ENCODE results near the gene PQBP1.

PQBP1 gene

GRCh38 chrX:48918643-48919340, 21.1 kb downstream of the PQBP1 start, which contains the start of gene PIM2 (continued):
- TF ChIP-seq ZNF133 (tag by site-specific recombination; IDR thresholded peaks at IDR 0.05) (no peak), ZNF791 (tag by site-specific recombination; IDR thresholded peaks at IDR 0.05) (no peak), SP7 (tag by site-specific recombination; IDR thresholded peaks at IDR 0.05) (0 out of 2 replicates have a peak, but pooled peaks have one; percentile 43), TSHZ1 (tag by site-specific recombination; IDR thresholded peaks at IDR 0.05; ENCODE audit: borderline replicate concordance) (no peak), ZIC2 (tag by site-specific recombination; IDR thresholded peaks at IDR 0.05) (peak; percentile 95), KLF17 (tag by site-specific recombination; IDR thresholded peaks at IDR 0.05) (no peak), ZNF121 (tag by site-specific recombination; IDR thresholded peaks at IDR 0.05) (no peak), ZNF223 (tag by site-specific recombination; IDR thresholded peaks at IDR 0.05) (no peak), ZNF311 (tag by site-specific recombination; IDR thresholded peaks at IDR 0.05; ENCODE audit: borderline replicate concordance) (no peak), ZNF114 (tag by site-specific recombination; IDR thresholded peaks at IDR 0.05) (no peak), ZBTB10 (tag by site-specific recombination; IDR thresholded peaks at IDR 0.05) (peak; percentile 82), ZNF211 (tag by site-specific recombination; IDR thresholded peaks at IDR 0.05; ENCODE audit: low read depth) (no peak), ZNF146 (tag by site-specific recombination; IDR thresholded peaks at IDR 0.05) (no peak), MEIS1 (CRISPR knock-in tag; IDR thresholded peaks at IDR 0.05; ENCODE audit: borderline replicate concordance) (no peak), ZNF292 (tag by site-specific recombination; IDR thresholded peaks at IDR 0.05; ENCODE audit: borderline replicate concordance, low read depth) (no peak), EGR2 (tag by site-specific recombination; IDR thresholded peaks at IDR 0.05; ENCODE audit: low read depth) (peak; percentile 80), KLF16 (tag by site-specific recombination; IDR thresholded peaks at IDR 0.05) (peak; percentile 44; the same call in 1 of the 2 replicates), ZNF37A (tag by site-specific recombination; IDR thresholded peaks at IDR 0.05) (no peak), ZSCAN23 (tag by site-specific recombination; IDR thresholded peaks at IDR 0.05) (no peak), ZFP41 (tag by site-specific recombination; IDR thresholded peaks at IDR 0.05; ENCODE audit: borderline replicate concordance) (no peak), ZNF629 (tag by site-specific recombination; IDR thresholded peaks at IDR 0.05) (peak; percentile 24; the same call in 1 of the 2 replicates), REPIN1 (tag by site-specific recombination; IDR thresholded peaks at IDR 0.05; ENCODE audit: low read depth) (no peak), KLF10 (tag by site-specific recombination; IDR thresholded peaks at IDR 0.05) (peak; percentile 67), BCL6B (tag by site-specific recombination; IDR thresholded peaks at IDR 0.05) (no peak), ZNF23 (tag by site-specific recombination; IDR thresholded peaks at IDR 0.05; ENCODE audit: borderline replicate concordance) (no peak), ZBTB20 (tag by site-specific recombination; IDR thresholded peaks at IDR 0.05) (no peak), ZNF571 (tag by site-specific recombination; IDR thresholded peaks at IDR 0.05) (no peak), YY2 (tag by site-specific recombination; IDR thresholded peaks at IDR 0.05) (0 out of 2 replicates have a peak, but pooled peaks have one; percentile 25), ZNF473 (tag by site-specific recombination; IDR thresholded peaks at IDR 0.05) (no peak), ZNF558 (tag by site-specific recombination; IDR thresholded peaks at IDR 0.05) (no peak), ZNF138 (tag by site-specific recombination; IDR thresholded peaks at IDR 0.05; ENCODE audit: borderline replicate concordance) (no peak), ZBTB44 (tag by site-specific recombination; IDR thresholded peaks at IDR 0.05) (no peak)
